HG03469 (cell line): Measurements from ENCODE around the gene MIX23.
"Not testable (repeated sequence)": the region's sequence is repeated elsewhere in the genome, so short reads cannot be mapped to it uniquely, and the experiment has no call there.

Source experiments
- ATAC-seq: cut with Tn5 transposase; IDR thresholded peaks from one replicate; pipeline ENCODE4 v1.9.1; 2021; ENCODE audit warnings: mild to moderate bottlenecking, moderate library complexity, moderate number of reproducible peaks; ENCODE audit not compliant: unreplicated experiment

The MIX23 gene

GRCh38 chr3:122392868-122393844 lies 10.1 kb upstream of the MIX23 start:
- no peak for ATAC-seq

DNA sequence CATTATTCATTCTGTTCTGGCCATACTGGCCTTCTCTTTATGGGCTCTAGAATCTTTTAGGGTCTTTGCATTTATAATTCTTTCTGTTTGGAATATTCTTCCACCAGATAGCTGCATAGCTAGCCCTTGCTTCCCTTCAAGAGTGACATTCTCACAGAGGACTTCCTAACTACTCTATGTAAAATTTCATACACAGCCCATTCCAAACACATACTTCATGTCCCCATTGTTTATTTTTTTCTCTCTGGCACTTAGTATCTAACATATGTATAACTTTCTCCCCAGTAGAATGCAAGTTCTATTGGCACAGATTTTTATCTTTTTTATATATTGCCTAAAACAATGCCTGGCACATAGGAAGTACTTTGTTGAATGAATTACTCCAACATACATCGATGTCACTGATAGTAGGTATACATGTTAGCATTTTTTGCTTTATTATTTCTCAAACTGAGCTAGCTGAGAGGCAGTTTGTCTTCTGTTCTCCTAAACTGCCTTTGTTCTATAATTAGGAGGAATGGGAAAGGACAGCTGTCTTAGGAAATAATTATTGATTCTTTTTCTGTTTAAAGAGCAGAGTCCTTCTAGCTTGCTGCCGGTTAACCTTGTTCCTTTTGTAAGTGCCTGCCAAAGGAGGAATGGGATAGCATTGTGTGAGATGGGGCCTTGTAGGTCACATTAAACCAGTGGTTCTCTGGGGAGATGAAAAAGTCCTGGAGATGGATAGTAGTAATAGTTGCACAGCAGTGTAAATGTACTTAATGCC lies 8.8 kb upstream of the MIX23 start:
- no peak for ATAC-seq

GRCh38 chr3:122390665-122391064 lies 7.6 kb upstream of the MIX23 start:
- no peak for ATAC-seq

- ATAC-seq: no peak
These were observed 6.9 kb upstream of the MIX23 start for GRCh38 chr3:122389892-122390291.

DNA sequence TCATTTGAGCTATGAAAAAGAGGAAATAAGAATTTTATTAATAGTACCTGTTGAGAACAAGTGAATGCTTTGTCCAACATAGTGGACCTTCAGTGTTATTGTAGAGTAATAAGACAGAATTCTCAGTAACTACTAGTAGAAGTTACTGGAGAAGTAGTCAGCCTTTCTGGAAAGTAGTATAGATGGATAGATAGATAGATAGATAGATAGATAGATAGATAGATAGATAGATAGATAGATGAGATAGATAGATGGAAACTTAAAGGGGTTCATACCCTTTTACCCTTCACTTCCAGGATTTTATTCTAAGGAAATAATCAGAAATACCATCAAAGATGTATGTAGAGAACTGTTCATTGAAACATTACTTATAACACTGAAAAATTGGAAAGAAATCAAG lies 6.2 kb upstream of the MIX23 start:
- ATAC-seq: no peak

DNA sequence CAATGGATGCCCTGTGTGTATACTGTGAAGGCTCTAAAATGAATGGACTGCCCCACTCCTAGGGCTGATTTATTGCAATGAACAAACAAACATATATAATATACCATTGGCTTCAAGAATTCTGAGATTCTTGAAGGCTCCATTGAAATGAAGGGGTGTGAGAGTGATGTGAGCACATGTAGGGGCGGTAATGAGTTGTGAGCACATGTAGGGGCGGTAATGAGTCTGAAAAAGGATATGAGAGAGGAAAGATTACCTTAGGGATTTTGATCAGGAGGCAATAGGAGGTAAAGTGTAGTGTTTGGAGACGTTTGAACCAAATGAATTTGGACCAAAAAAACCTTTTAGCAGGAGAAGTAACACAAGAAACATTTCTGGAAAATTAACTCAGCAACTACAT lies 4.7 kb upstream of the MIX23 start:
- no peak for ATAC-seq

DNA sequence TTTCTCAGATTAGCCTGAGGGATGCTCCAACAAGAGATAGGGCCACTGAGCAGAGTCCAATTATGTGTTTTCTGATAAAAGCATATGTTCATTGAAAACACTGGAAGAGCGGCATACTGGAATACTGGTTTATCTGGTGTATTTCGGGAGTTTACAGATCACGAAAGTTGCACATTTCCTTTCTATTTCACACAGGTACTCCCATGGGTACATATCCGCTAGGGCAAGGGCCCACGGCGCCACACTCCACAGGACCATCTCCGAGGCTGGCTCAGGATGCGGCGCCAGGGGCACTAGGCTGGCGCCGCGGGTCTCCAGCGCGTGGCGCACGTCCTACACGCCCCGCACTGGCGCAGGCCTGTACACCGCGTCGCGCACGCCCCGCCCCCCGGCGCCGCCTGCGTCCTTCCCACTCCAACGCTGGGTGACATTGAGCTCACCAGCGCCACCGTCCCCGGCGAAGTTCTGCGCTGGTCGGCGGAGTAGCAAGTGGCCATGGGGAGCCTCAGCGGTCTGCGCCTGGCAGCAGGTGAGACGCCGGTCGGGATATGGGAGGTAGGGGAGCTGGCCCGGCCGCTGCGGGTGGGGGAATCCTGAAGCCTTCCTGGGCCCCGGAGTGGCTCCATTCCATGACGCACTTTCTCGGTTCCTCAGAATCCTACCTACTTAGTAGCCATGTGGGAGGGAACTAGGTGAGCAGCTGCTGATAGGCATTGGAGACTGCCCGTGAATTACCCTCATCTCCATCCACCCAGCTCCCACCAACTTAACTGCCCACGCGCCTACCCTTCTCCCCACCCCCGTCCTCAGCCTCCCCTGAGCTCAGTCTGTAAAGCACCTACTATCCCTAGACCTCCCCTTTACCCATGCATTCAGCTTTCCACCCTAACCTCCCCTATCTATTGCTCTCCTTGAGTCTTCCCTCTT lies 1.0 kb upstream of the MIX23 start, which contains the start of gene FAM162A:
Gene FAM162A, plus strand, starts transcription at position 412 of the 927 bp plus-strand sequence. Its CDS starts 84 bp downstream, at position 496.
- ATAC-seq: peak; percentile 84

DNA sequence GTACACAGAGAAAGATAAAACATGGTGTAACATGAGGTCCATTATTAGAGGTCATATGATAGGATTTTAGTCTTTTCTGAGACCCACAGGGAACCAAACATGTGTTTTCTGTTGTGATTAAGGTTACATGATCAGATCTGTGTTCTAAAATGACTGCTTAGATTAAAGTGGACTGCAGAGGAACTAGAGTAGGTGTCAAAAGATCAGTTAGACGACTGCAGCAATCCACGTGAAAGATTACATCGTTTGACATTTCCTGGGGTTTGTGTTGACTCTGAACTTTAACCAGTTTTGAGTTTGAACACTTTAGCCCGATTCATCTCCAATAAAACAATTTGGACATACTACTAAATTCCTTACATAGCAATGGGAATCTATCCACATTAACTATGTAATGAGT lies 5.1 kb downstream of the MIX23 start:
- ATAC-seq: no peak

DNA sequence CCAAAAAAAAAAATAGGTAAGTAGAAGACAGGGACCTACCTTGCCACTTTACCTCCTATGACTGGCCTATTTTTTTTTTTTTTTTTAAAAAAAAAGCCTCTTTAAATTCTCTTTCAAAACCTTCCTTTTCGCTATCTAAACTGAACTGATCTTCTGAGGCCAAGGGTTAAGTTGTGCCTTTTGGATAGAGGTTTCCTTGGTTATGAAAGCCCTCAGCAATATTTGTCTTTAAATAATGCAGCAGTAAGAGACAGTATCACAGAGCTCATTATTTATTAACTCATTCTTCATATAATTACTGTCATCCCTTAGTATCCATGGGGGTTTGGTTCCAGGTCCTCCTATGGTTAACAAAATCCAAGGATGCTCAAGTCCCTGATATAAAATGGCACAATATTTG lies 9.0 kb downstream of the MIX23 start:
- no peak for ATAC-seq

DNA sequence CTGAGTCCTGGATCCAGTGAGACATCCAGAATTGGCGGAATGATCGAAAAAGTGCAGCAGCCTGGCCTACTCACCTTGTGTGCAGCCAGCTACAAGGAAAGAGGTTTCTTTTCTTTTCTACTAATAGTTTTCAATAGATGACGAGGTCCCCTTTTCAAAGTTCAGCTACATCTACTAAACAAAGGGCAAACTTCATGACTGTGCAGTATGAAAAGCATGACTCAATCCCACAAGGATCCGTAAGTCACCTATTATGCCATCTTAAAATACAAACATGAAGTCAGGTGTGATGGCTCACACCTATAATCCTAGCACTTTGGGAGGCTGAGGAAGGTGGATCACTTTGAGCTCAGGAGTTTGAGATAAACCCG lies 16.7 kb downstream of the MIX23 start:
- ATAC-seq: no peak

DNA sequence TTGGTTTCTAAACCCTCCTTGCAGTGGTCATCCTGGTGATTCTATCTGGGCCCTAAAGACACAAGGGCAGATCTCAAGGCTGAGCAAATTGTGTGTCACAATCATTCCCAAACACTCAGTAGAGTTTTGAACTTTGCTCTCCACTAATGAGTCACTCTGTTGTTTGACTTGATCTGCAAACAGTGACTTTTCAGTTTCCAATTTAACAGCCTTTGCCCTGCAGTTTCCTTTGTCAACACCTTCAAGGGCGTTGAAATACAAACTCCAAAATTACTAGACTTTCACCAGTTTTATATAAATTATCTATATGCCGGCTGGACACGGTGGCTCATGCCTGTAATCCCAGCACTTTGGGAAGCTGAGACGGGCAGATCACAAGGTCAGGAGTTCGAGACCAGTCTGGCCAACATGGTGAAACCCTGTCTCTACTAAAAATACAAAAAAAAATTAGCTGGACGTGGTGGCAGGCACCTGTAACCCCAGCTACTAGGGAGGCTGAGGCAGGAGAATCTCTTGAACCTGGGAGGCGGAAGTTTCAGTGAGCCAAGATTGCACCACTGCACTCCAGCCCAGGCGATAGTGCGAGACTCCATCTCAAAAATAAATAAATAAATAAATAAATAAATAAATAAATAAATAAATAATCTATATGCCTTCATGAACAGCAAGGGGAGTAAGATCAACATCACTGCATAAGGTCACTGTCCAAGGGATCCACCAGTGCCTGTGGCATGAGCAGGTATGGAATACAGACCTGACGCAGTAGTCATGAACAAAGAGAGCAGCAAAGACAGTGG lies 17.3 kb downstream of the MIX23 start:
- not testable (repeated sequence) for ATAC-seq

DNA sequence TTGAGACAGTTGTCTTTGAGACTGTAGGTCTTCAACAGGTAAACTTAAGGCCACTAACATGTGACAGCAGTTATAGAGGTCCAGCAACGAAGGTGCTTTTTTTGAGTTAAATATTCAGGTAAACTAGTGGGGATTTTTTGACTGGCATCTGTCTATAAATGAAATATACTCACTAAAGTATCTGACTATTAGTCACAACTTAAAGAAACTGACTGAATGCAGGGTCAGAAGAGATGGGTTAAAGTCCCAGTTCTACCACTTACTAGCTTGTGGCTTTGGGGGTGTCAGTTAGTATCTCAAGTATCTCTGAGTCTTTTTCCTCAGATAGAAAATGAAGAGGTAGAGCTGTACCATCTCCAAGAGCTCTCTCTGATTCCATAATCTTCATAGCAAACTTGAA lies 18.0 kb downstream of the MIX23 start:
- ATAC-seq: no peak

- no peak for ATAC-seq
These were observed 18.5 kb downstream of the MIX23 start for GRCh38 chr3:122364490-122364889.

- no peak for ATAC-seq
These were observed 21.0 kb downstream of the MIX23 start for GRCh38 chr3:122362026-122362425.

GRCh38 chr3:122358703-122359032 lies 24.4 kb downstream of the MIX23 start:
- ATAC-seq: no peak

- no peak for ATAC-seq
These were observed 25.0 kb downstream of the MIX23 start for GRCh38 chr3:122357828-122358702.

DNA sequence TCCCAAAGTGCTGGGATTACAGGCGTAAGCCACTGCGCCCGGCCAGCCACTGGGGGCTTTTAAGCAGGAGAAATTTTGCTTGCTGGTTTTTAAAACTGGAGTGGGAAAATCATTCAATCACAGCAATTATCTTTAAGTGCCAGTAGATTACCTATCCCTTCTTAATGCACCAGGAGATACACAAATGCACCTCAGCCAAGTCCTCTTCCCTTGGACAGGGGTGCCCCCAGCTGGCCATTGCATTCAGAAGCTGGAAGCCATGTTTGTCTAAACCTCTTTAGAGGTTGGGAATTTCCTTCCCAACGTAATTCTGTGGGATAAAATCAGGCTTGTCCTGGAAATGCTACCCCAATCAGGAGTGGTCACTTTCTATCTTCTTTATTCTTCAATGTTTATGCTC lies 26.6 kb downstream of the MIX23 start:
- ATAC-seq: no peak

- ATAC-seq: no peak
These were observed 27.4 kb downstream of the MIX23 start for GRCh38 chr3:122355612-122356011.

DNA sequence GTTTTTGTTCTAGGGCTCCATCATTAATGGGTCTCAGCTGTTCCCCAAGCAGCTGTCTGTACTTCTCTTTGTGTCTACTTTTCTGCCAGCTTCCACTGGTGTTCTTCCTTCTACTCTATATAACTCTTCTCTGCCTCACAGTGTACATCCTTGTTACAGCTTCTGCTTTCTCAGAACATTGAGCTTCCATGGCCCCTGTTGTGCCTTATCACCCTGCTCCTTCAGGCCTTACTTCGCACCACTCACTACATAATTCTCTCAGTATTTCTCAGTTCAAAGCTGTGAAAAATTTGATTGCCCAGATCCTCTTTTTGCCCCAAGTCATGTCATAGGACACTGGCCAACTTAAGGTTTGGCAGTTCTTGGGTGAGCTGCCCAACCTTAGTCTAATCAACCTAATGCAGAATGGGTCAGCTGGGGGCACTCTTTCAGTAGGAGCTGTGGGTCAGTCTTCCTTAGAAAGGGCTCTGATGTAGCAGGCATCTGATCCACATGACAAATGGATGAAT lies 29.1 kb downstream of the MIX23 start:
- no peak for ATAC-seq
